ENCODE measurements around the gene DLL4.

Gene DLL4

GRCh38 chr15:40906991-40907802 is 21.9 kb upstream of the DLL4 start:
- no peak for DNase-seq

GRCh38 chr15:40908095-40908494 is 21.0 kb upstream of the DLL4 start:
- DNase-seq, result no peak

- DNase-seq, result peak; percentile 87
Measured at GRCh38 chr15:40909662-40910630, 19.2 kb upstream of the DLL4 start.

- no peak for DNase-seq
Measured at GRCh38 chr15:40911141-40911540, 18.0 kb upstream of the DLL4 start.

GRCh38 chr15:40911693-40912092 is 17.4 kb upstream of the DLL4 start:
- DNase-seq, result no peak

- no peak for DNase-seq
Measured at GRCh38 chr15:40912478-40912877, 16.7 kb upstream of the DLL4 start.

GRCh38 chr15:40914013-40914412 is 15.1 kb upstream of the DLL4 start:
- no peak for DNase-seq

GRCh38 chr15:40914486-40914885 is 14.7 kb upstream of the DLL4 start:
- DNase-seq, result no peak

GRCh38 chr15:40915116-40915661 is 14.0 kb upstream of the DLL4 start:
- DNase-seq, result no peak

- no peak for DNase-seq
Measured at GRCh38 chr15:40915679-40916078, 13.5 kb upstream of the DLL4 start.

GRCh38 chr15:40917585-40917984 is 11.6 kb upstream of the DLL4 start:
- no peak for DNase-seq

GRCh38 chr15:40918146-40918798 is 10.9 kb upstream of the DLL4 start:
- DNase-seq, result no peak

GRCh38 chr15:40918799-40919392 is 10.2 kb upstream of the DLL4 start:
- no peak for DNase-seq

- DNase-seq, result no peak
Measured at GRCh38 chr15:40921949-40922607, 7.1 kb upstream of the DLL4 start.

- no peak for DNase-seq
Measured at GRCh38 chr15:40922608-40923005, 6.5 kb upstream of the DLL4 start.

GRCh38 chr15:40923551-40923950 is 5.6 kb upstream of the DLL4 start:
- DNase-seq, result no peak

- DNase-seq, result no peak
Measured at GRCh38 chr15:40925495-40925862, 3.7 kb upstream of the DLL4 start.

GRCh38 chr15:40925863-40926658 is 3.1 kb upstream of the DLL4 start:
- DNase-seq, result no peak

GRCh38 chr15:40926659-40927494 is 2.3 kb upstream of the DLL4 start:
- DNase-seq, result no peak

GRCh38 chr15:40927495-40927872 is 1.7 kb upstream of the DLL4 start:
- DNase-seq, result no peak

Data from fibroblast of skin of right quadriceps (primary cell).